ENCODE results near the gene CD209. TPM values are rescaled to one million over a fixed set of nuclear protein-coding genes. Genes with fewer than 3 reads are reported as not detected.

Gene CD209
- total RNA-seq, 1 donor from 2014 or later: 17.8 TPM

GRCh38 chr19:7739211-7739755 is 8.1 kb downstream of the CD209 start:
- no peak for DNase-seq (ENCODE audit: low spot score)

GRCh38 chr19:7738023-7738422 is 9.3 kb downstream of the CD209 start:
- DNase-seq (ENCODE audit: low spot score): no peak

- no peak for DNase-seq (ENCODE audit: low spot score)
These were observed 10.1 kb downstream of the CD209 start for GRCh38 chr19:7737215-7737614.

- DNase-seq (ENCODE audit: low spot score): no peak
These were observed 11.2 kb downstream of the CD209 start for GRCh38 chr19:7736148-7736547.

- peak; percentile 42 for DNase-seq (ENCODE audit: low spot score)
These were observed 12.8 kb downstream of the CD209 start for GRCh38 chr19:7734220-7735203.

- no peak for DNase-seq (ENCODE audit: low spot score)
These were observed 14.0 kb downstream of the CD209 start for GRCh38 chr19:7733376-7733775.

- DNase-seq (ENCODE audit: low spot score): no peak
These were observed 15.3 kb downstream of the CD209 start, which contains the start of gene CLEC4G for GRCh38 chr19:7732045-7732444. TSS of gene CLEC4G (minus strand) at chr19:7732110. CDS start at chr19:7732102, 8 bp downstream.

GRCh38 chr19:7731615-7732014 is 15.7 kb downstream of the CD209 start:
- no peak for DNase-seq (ENCODE audit: low spot score)

- no peak for DNase-seq (ENCODE audit: low spot score)
These were observed 16.1 kb downstream of the CD209 start for GRCh38 chr19:7731218-7731595.

GRCh38 chr19:7730286-7731217 is 16.8 kb downstream of the CD209 start:
- no peak for DNase-seq (ENCODE audit: low spot score)

- DNase-seq (ENCODE audit: low spot score): no peak
These were observed 17.5 kb downstream of the CD209 start for GRCh38 chr19:7729831-7730285.

GRCh38 chr19:7729211-7729610 is 18.1 kb downstream of the CD209 start:
- no peak for DNase-seq (ENCODE audit: low spot score)

- DNase-seq (ENCODE audit: low spot score): no peak
These were observed 21.5 kb downstream of the CD209 start for GRCh38 chr19:7725791-7726190.

GRCh38 chr19:7722231-7722651 is 25.1 kb downstream of the CD209 start:
- DNase-seq (ENCODE audit: low spot score): no peak

GRCh38 chr19:7720351-7720750 is 27.0 kb downstream of the CD209 start:
- no peak for DNase-seq (ENCODE audit: low spot score)

GRCh38 chr19:7718668-7719067 is 28.7 kb downstream of the CD209 start:
- no peak for DNase-seq (ENCODE audit: low spot score)

GRCh38 chr19:7716762-7717161 is 30.6 kb downstream of the CD209 start:
- DNase-seq (ENCODE audit: low spot score): no peak

- DNase-seq (ENCODE audit: low spot score): no peak
These were observed 31.7 kb downstream of the CD209 start for GRCh38 chr19:7715671-7716070.

- no peak for DNase-seq (ENCODE audit: low spot score)
These were observed 36.7 kb downstream of the CD209 start for GRCh38 chr19:7710616-7711015.

- no peak for DNase-seq (ENCODE audit: low spot score)
These were observed 37.3 kb downstream of the CD209 start for GRCh38 chr19:7709932-7710460.

GRCh38 chr19:7706955-7707456 is 40.3 kb downstream of the CD209 start:
- no peak for DNase-seq (ENCODE audit: low spot score)
